Stimulated activated CD8-positive, alpha-beta memory T cell treated with anti-CD3 and anti-CD28 coated beads, Interleukin-7, amount 100 ng/mL, for 48 hours (primary cell): ENCODE measurements around the gene AK1.

Source experiments
- DNase-seq, 2 donors: peaks; one replicate each; pipeline ENCODE4 v3.0.0-alpha.2; 2020; ENCODE audit warnings: low read depth in 1 of 2; ENCODE audit errors: extremely low read depth in 1 of 2

AK1 gene

GRCh38 chr9:127869310-127870152, 7.9 kb downstream of the AK1 start:
- DNase-seq: peak; percentile 67 to 79

- DNase-seq: no peak
Measured at GRCh38 chr9:127868278-127868902, 9.1 kb downstream of the AK1 start.

GRCh38 chr9:127867356-127868277, 9.9 kb downstream of the AK1 start:
- DNase-seq: no peak

GRCh38 chr9:127866535-127866934, 10.9 kb downstream of the AK1 start:
- DNase-seq: no peak

GRCh38 chr9:127865645-127866464, 11.6 kb downstream of the AK1 start:
- DNase-seq: peak in 1 of 2 donors; percentile 44

- no peak for DNase-seq
Measured at GRCh38 chr9:127863191-127863621, 14.3 kb downstream of the AK1 start.

GRCh38 chr9:127862075-127863011, 15.1 kb downstream of the AK1 start:
- DNase-seq: no peak

GRCh38 chr9:127860779-127861178, 16.7 kb downstream of the AK1 start:
- no peak for DNase-seq

- DNase-seq: no peak
Measured at GRCh38 chr9:127860260-127860659, 17.2 kb downstream of the AK1 start.

- DNase-seq: no peak
Measured at GRCh38 chr9:127858041-127858512, 19.4 kb downstream of the AK1 start.

- no peak for DNase-seq
Measured at GRCh38 chr9:127857278-127857677, 20.2 kb downstream of the AK1 start.

- DNase-seq: no peak
Measured at GRCh38 chr9:127856729-127857116, 20.8 kb downstream of the AK1 start.

GRCh38 chr9:127856094-127856728, 21.3 kb downstream of the AK1 start:
- DNase-seq: no peak

GRCh38 chr9:127855522-127855921, 22.0 kb downstream of the AK1 start:
- DNase-seq: no peak

GRCh38 chr9:127854960-127855359, 22.5 kb downstream of the AK1 start:
- no peak for DNase-seq

GRCh38 chr9:127854184-127854806, 23.2 kb downstream of the AK1 start, which contains the start of gene ENG:
Gene ENG, minus strand, starts transcription at chr9:127854658. Its CDS starts 303 bp downstream, at chr9:127854355.
- DNase-seq: no peak

- no peak for DNase-seq
Measured at GRCh38 chr9:127853312-127854183, 23.9 kb downstream of the AK1 start.
